GM12801 (cell line): ENCODE data around the gene CREB5.

Source experiments
- TF ChIP-seq, protein P1 (sequence below): IDR thresholded peaks from one replicate; pipeline ENCODE4 v1.5.1; 2011; ENCODE audit warnings: control low read depth; ENCODE audit not compliant: insufficient read length; ENCODE audit errors: extremely low read depth

The CREB5 gene

DNA sequence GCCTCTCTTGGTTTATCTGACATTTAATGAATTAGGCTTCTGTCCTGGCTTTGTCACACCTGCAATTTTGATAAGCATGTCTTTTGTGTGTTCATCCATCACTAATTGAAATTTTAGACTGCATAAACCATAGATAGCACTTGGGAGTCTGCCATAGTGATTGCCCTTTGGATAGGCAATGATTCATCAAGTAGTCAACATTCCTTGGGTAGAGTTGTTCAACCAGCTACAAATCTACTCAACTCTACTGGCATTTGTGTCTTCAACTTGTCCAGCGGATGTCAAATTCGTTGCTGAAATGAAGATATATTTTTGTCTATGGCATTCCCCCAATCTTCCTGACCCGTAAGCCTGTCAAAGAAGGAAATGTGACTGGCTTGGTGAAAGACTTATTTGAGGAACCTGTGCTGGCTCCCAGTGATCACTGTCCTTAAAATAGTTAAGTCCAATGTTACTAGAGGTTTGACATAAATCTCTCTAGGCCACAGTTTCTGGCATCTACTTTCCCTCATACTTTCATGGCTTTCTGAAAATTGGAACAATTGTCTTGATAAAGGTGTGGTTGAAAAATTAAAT lies 33.7 kb upstream of the CREB5 start:
- TF ChIP-seq, protein P1, sequence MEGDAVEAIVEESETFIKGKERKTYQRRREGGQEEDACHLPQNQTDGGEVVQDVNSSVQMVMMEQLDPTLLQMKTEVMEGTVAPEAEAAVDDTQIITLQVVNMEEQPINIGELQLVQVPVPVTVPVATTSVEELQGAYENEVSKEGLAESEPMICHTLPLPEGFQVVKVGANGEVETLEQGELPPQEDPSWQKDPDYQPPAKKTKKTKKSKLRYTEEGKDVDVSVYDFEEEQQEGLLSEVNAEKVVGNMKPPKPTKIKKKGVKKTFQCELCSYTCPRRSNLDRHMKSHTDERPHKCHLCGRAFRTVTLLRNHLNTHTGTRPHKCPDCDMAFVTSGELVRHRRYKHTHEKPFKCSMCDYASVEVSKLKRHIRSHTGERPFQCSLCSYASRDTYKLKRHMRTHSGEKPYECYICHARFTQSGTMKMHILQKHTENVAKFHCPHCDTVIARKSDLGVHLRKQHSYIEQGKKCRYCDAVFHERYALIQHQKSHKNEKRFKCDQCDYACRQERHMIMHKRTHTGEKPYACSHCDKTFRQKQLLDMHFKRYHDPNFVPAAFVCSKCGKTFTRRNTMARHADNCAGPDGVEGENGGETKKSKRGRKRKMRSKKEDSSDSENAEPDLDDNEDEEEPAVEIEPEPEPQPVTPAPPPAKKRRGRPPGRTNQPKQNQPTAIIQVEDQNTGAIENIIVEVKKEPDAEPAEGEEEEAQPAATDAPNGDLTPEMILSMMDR = no peak

DNA sequence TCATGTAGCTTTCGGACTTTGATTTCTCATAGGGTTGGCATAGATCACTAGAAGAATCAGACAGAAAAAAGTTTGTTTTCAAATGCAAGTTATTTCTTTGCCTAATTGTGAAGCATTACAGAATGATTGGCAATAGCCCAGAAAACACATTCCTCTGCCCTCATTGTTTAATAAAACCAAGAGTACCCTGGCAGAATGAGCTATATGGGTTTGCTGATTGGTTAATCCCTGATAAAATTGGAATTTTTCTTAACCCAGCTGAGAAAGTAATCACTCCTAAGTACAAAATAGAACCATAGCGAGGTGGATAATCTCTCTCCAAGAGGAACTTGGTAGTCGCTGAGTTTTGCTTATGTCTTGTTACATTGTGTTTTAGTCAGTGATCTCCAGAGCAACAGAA lies 30.9 kb upstream of the CREB5 start:
- TF ChIP-seq, protein P1 = no peak

DNA sequence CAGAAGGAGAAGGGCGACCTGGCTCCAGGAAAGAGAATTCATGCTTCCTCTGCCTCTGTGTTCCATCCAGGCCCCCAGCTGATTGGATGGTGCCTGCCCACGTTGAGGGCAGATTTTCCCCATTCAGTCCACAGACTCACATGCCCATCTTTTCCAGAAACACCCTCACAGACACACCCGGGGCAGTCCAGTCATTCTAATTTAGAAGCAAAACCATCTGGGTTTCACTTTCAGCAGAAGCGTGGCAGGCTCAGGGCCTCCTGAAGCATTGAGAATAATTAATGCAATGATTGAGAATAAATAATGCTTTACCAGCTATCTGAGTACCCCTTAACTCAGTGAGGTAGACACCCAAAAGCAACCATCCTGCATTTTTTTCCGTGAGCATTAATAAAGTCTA lies 30.2 kb upstream of the CREB5 start:
- TF ChIP-seq, protein P1 = no peak

DNA sequence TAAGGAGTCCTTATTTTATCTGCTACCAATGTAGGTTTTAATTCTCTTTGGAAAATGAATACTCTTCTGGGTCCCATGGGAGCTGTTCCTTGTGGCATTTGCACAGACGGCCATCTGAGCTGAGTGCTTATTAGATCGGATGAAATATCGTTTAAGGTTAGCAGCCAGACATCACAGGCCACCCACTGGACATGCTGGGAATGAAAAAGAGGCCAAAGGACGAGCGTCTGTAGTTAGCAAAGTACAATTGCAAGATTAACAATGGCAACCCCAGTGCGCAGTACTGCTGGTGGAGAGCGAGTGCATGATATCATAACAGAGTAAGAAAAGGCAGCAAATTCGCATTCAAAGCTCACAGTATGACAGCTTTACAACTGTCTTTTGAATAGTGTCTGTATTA lies 28.3 kb upstream of the CREB5 start:
- TF ChIP-seq, protein P1 = no peak

DNA sequence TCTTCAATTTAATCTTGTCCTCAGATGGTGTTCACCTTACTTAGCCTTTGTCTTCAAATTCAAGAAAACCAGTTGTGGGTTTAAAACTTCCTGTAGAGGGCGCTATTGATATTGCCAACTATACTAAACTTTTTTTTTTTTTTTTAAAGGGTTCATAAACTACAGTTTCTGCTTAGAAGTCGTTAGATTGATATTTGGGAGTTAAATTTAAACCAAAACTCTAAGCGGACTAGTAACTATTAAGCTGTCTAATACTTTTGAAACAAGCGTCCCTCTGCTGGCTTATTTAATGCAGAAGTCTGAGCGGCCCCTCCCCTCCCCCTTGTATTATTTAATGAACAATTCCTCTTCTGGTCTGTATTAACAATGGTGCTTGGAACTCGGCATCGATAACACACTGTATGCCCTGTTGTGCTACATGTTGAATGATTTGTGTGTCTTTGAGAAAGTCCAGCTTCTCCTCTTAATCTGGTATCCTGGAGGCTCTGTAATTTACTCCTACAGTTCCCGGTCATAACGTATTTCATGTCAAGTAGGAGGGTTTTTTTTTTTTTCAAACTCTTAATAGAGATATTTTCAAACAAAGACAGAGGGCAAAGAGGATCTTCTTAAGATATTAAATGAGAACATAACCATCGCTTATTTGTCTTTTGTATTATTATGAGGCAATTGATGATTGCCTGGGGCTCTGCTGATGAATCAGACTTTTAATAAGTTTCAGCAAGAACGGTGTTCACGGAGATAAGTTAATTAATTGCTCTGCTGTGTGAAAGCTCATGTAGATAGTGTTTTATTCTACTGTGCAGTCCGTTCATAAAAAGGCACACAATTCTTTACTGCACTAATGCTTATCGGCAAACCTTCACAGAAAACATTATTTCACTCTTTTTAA lies 22.6 kb upstream of the CREB5 start:
- TF ChIP-seq, protein P1 = no peak

DNA sequence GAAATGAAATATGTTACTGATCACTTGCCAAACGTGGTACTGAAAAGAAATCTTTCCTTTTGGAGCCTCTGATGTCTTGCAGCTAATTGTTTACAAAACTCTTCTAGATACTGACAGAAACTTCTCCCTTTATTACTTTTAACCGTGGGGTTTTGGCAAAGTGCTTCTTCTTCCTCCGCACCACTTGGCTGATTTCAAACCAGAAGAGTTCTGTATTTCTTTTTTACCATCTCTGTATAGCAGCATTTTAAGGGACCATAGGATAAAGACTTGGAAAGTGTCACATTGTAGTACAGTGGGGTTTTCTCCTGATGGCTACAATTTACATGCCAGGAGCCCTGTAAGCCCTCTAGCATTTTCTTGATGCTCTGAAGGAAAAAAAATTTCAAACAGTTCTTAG lies 21.9 kb upstream of the CREB5 start:
- TF ChIP-seq, protein P1 = no peak

DNA sequence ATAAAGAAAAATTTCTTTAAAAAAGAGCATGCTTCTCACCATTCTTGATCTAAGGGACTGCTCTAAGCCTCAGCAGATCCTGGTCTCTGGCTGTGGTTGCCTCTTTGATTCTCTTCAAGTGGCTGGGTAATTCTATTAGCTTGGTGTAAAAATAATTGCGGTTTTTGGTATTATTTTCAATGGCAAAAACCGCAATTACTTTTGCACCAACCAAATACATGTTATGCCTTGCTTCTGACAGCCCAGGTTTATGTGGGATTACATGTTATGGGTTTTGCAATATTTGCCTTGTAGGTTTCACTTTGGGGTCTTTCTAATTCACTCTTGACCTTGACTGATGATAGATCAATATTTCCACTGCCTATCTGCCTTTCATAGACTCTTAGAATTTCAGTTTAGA lies 20.0 kb upstream of the CREB5 start:
- TF ChIP-seq, protein P1 = no peak
